A549 (cell line): ENCODE results near the gene SLC14A1. TPM values are rescaled to one million over a fixed set of nuclear protein-coding genes. Genes with fewer than 3 reads are reported as not detected.

Experiments used
- ATAC-seq, 2 experiments: fragments of 200-7000 bp in 1 of 2; fragments of >200 bp in 1 of 2; cut with Nextera tagmentation in 1 of 2; cut with Tn5 transposase in 1 of 2; 3 replicates each; pipeline versions ENCODE4 v1.8.0 to v1.9.1; 2018 to 2020; ENCODE audit warnings: mild to moderate bottlenecking in 1 of 2, moderate library complexity in 1 of 2
- CTCF ChIA-PET: fragments of 300-600 bp; sonication (Branson Sonifier 250); formaldehyde crosslinking; extraction: SDS; loops from one replicate; lab custom pipeline; 2021; ENCODE audit warnings: antibody characterized with exemption, inconsistent platforms; lab: Yijun Ruan, JAX
- POLR2A ChIA-PET: fragments of 350-600 bp; formaldehyde crosslinking; extraction: SDS; loops from one replicate; lab custom pipeline; 2021; ENCODE audit warnings: antibody characterized with exemption, inconsistent platforms; lab: Yijun Ruan, JAX
- DNase-seq, 2 experiments: peaks; one replicate each; pipeline versions ENCODE4 v3.0.0 to v3.0.0-alpha.2; 2011 to 2016; ENCODE audit warnings: low read depth in 1 of 2, low spot score in 1 of 2
- FAIRE-seq: peaks from 2 replicates; lab custom pipeline; 2011; peaks lifted over from hg19 to GRCh38; lab: Jason Lieb, UNC
- H3K27ac ChIP-seq, 2 experiments: fragments of >200 bp; sonication (Bioruptor Twin); formaldehyde crosslinking; 3 replicates each; pipeline ENCODE4 v1.5.1; 2016 to 2017
- H3K4me1 ChIP-seq: fragments of >200 bp; sonication (Bioruptor Twin); formaldehyde crosslinking; 3 replicates; pipeline ENCODE4 v1.6.1; 2016
- H3K4me2 ChIP-seq: fragments of >200 bp; sonication (Bioruptor Twin); formaldehyde crosslinking; 3 replicates; pipeline ENCODE4 v1.6.1; 2016
- H3K4me3 ChIP-seq: fragments of >200 bp; sonication (Bioruptor Twin); formaldehyde crosslinking; 3 replicates; pipeline ENCODE4 v1.5.1; 2016
- H3K9me3 ChIP-seq: fragments of >200 bp; sonication (Bioruptor Twin); formaldehyde crosslinking; 3 replicates; pipeline ENCODE4 v1.6.1; 2016
- CEBPB ChIP-seq, 2 experiments: fragments of >200 bp in 1 of 2; sonication (Bioruptor Twin) in 1 of 2; formaldehyde crosslinking in 1 of 2; IDR thresholded peaks; 2 replicates each; pipeline ENCODE4 v1.6.1; 2012 to 2016
- EHF ChIP-seq: fragments of 250-450 bp; sonication (Bioruptor Pico); IDR thresholded peaks from 2 replicates; pipeline ENCODE4 v1.5.0; 2020; ENCODE audit warnings: mild to moderate bottlenecking
- EHMT2 ChIP-seq: fragments of 200-600 bp; sonication (generic); IDR thresholded peaks from 2 replicates; pipeline ENCODE4 v1.6.1; 2016; ENCODE audit warnings: antibody characterized with exemption, low read depth, mild to moderate bottlenecking, moderate library complexity
- ESRRA ChIP-seq: fragments of 150-350 bp; IDR thresholded peaks from 2 replicates; pipeline ENCODE4 v1.6.1; 2014; ENCODE audit warnings: mild to moderate bottlenecking, low read length, borderline replicate concordance
- FOSB ChIP-seq: fragments of 250-450 bp; sonication (Bioruptor Pico); IDR thresholded peaks from 2 replicates; pipeline ENCODE4 v1.5.0; 2020; ENCODE audit warnings: mild to moderate bottlenecking, moderate library complexity
- HOXA7 ChIP-seq: fragments of 250-450 bp; sonication (Bioruptor Pico); IDR thresholded peaks from 2 replicates; pipeline ENCODE4 v1.5.0; 2020; ENCODE audit warnings: mild to moderate bottlenecking, moderate library complexity
- KDM5A ChIP-seq: fragments of 200-600 bp; sonication (generic); IDR thresholded peaks from 2 replicates; pipeline ENCODE4 v1.6.1; 2016; ENCODE audit warnings: antibody characterized with exemption, mild to moderate bottlenecking
- MYC ChIP-seq: IDR thresholded peaks from 2 replicates; pipeline ENCODE4 v1.6.1; 2012; ENCODE audit warnings: mild to moderate bottlenecking, inconsistent platforms, low read length, improper control_type of control experiment, borderline replicate concordance
- NFE2L2 ChIP-seq: fragments of 150-350 bp; conservative IDR thresholded peaks from 2 replicates; pipeline ENCODE4 v1.6.1; 2014; ENCODE audit warnings: low read length
- NR3C1 ChIP-seq: fragments of >200 bp; sonication (Bioruptor Twin); formaldehyde crosslinking; IDR thresholded peaks from 3 replicates; pipeline ENCODE4 v1.6.1; 2017
- POLR2A ChIP-seq: IDR thresholded peaks from 2 replicates; pipeline ENCODE4 v1.6.1; 2012; ENCODE audit warnings: mild to moderate bottlenecking, low read length
- RARB ChIP-seq: fragments of 250-450 bp; sonication (Bioruptor Pico); IDR thresholded peaks from 2 replicates; pipeline ENCODE4 v1.8.0; 2021; ENCODE audit warnings: mild to moderate bottlenecking, moderate library complexity
- RCOR1 ChIP-seq: fragments of 150-350 bp; IDR thresholded peaks from 2 replicates; pipeline ENCODE4 v1.6.1; 2014; ENCODE audit warnings: antibody characterized with exemption, low read length, low read depth
- TP53 ChIP-seq: fragments of 250-450 bp; sonication (Bioruptor Pico); IDR thresholded peaks from 2 replicates; pipeline ENCODE4 v1.5.0; 2021; ENCODE audit warnings: mild to moderate bottlenecking, moderate library complexity
- ZC3H11A ChIP-seq: fragments of 450-650 bp; IDR thresholded peaks from 2 replicates; pipeline ENCODE4 v1.6.1; 2014; ENCODE audit warnings: antibody characterized with exemption, mild to moderate bottlenecking
- ZFP36 ChIP-seq: fragments of 450-650 bp; IDR thresholded peaks from 2 replicates; pipeline ENCODE4 v1.6.1; 2014; ENCODE audit warnings: borderline replicate concordance; ENCODE audit not compliant: partially characterized antibody
- ZNF302 ChIP-seq: fragments of 250-450 bp; sonication (Bioruptor Pico); IDR thresholded peaks from 2 replicates; pipeline ENCODE4 v1.9.0; 2021; ENCODE audit warnings: inconsistent platforms, mild to moderate bottlenecking, moderate library complexity
- WGBS: methylation state at CpG from one replicate; pipeline ENCODE4 v1.1.6; 2017; ENCODE audit errors: missing lambda C conversion rate; 5-methylcytosine and 5-hydroxymethylcytosine counted together
- polyA plus RNA-seq, 4 experiments: library from polyadenylated mRNA; depleted of rRNA in 3 of 4; stranded (reverse); fragments of >200 nt; fragmentation: RNase III in 1 of 4; extraction: RNeasy Plus Mini Kit Qiagen cat#74134 plus additional on column Dnase treatment in 1 of 4; gene quantifications; 2 replicates in 3 of 4; 3 replicates in 1 of 4; pipeline ENCODE4 v1.2.3, GENCODE V29; 2011 to 2017
- TF ChIP-seq, protein P1 (sequence below): IDR thresholded peaks from 2 replicates; pipeline ENCODE4 v1.6.1; 2012
- TF ChIP-seq, protein P2 (sequence below): fragments of 150-350 bp; IDR thresholded peaks from 2 replicates; pipeline ENCODE4 v1.6.1; 2014; ENCODE audit warnings: low read depth, mild to moderate bottlenecking, low read length
- TF ChIP-seq, protein P3 (sequence below): fragments of 450-650 bp; IDR thresholded peaks from 2 replicates; pipeline ENCODE4 v1.6.1; 2014; ENCODE audit warnings: antibody characterized with exemption
- TF ChIP-seq, protein P4 (sequence below): IDR thresholded peaks from 2 replicates; pipeline ENCODE4 v1.6.1; 2012
- TF ChIP-seq, protein P5 (sequence below): fragments of >200 bp; sonication (Bioruptor Twin); formaldehyde crosslinking; IDR thresholded peaks from 3 replicates; pipeline ENCODE4 v1.6.1; 2016
- TF ChIP-seq, protein P6 (sequence below): fragments of >200 bp; sonication (Bioruptor Twin); formaldehyde crosslinking; IDR thresholded peaks from 3 replicates; pipeline ENCODE4 v1.5.1; 2016
- TF ChIP-seq, protein P7 (sequence below): IDR thresholded peaks from 2 replicates; pipeline ENCODE4 v1.6.1; 2012; ENCODE audit warnings: low read depth, borderline replicate concordance

The SLC14A1 gene
- polyA plus RNA-seq, 2 of the 4 experiments (the other 2 are of a cell fraction) = 0.23 TPM; not detected in 1

DNA sequence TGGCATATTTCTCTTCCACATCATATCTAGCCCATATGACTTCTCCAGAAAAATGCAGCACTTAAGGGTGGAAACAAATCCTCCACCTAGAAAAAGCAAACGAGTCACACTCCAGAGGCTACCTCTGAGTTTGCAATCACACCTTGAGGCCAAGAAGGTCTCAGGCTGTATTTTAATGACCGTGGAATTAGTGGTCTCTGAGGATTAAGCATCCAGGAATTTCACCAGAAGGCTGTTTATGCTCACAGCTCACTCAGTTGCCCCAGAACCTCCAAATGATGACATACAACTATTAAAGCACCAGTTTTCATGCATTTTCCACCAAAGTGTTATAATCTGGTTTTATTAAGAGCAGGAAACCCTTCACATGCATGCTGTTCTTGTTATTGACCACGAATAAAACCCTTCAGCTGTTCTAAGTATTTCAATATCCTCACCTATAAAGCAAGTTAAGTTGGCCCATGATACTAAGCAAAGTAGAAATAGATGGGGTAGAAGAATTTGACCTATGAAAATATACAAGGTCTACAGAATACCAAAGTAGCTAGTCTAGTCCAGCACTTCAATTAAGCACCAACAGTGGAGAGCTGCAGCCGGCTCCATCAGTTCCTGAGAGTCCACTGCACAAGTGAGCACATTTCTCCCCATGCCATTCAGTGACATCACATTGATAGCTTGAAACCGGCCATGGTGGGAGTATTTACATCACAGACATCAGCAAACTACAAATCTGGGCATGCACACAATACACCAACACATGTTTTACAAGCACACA, 39.5 kb upstream of the SLC14A1 start:
- CTCF ChIA-PET = interaction anchor here (0.6 to 0.9 kb wide), 2 partner anchors 11 to 195 kb away, joined by 3 read pairs; no protein-coding TSS in a partner anchor
- POLR2A ChIA-PET = no interaction called here
- FAIRE-seq = no peak
- Histone ChIP-seq H3K27ac (no peak overlapping the region), H3K9me3 (no peaks in the 10 kb centered on the region), H3K4me3 (no peak overlapping the region), H3K4me1 (no peaks in the 10 kb centered on the region), H3K4me2 (no peak overlapping the region)
- WGBS = 25% methylated on average over 5 of the region's 5 CpGs
- no peak for DNase-seq
- no peak for ATAC-seq
- no peak for TF ChIP-seq CEBPB (IDR thresholded peaks at IDR 0.05)
- TF ChIP-seq, protein P1, sequence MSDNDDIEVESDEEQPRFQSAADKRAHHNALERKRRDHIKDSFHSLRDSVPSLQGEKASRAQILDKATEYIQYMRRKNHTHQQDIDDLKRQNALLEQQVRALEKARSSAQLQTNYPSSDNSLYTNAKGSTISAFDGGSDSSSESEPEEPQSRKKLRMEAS = no peak
- TF ChIP-seq FOSB (CRISPR knock-in tag) = no peak
- TF ChIP-seq RARB (CRISPR knock-in tag) = no peak
- TF ChIP-seq, protein P2, sequence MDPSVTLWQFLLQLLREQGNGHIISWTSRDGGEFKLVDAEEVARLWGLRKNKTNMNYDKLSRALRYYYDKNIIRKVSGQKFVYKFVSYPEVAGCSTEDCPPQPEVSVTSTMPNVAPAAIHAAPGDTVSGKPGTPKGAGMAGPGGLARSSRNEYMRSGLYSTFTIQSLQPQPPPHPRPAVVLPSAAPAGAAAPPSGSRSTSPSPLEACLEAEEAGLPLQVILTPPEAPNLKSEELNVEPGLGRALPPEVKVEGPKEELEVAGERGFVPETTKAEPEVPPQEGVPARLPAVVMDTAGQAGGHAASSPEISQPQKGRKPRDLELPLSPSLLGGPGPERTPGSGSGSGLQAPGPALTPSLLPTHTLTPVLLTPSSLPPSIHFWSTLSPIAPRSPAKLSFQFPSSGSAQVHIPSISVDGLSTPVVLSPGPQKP = no peak
- no peak for TF ChIP-seq ZNF302 (CRISPR knock-in tag)
- no peak for TF ChIP-seq HOXA7 (CRISPR knock-in tag)
- no peak for TF ChIP-seq KDM5A
- no peak for TF ChIP-seq RCOR1
- TF ChIP-seq, protein P3, sequence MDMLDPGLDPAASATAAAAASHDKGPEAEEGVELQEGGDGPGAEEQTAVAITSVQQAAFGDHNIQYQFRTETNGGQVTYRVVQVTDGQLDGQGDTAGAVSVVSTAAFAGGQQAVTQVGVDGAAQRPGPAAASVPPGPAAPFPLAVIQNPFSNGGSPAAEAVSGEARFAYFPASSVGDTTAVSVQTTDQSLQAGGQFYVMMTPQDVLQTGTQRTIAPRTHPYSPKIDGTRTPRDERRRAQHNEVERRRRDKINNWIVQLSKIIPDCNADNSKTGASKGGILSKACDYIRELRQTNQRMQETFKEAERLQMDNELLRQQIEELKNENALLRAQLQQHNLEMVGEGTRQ = no peak
- TF ChIP-seq, protein P4, sequence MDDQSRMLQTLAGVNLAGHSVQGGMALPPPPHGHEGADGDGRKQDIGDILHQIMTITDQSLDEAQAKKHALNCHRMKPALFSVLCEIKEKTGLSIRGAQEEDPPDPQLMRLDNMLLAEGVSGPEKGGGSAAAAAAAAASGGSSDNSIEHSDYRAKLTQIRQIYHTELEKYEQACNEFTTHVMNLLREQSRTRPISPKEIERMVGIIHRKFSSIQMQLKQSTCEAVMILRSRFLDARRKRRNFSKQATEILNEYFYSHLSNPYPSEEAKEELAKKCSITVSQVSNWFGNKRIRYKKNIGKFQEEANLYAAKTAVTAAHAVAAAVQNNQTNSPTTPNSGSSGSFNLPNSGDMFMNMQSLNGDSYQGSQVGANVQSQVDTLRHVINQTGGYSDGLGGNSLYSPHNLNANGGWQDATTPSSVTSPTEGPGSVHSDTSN = no peak
- TF ChIP-seq ZC3H11A = no peak
- TF ChIP-seq ESRRA = no peak
- TF ChIP-seq TP53 (CRISPR knock-in tag) = no peak
- no peak for TF ChIP-seq NFE2L2
- no peak for TF ChIP-seq ZFP36
- TF ChIP-seq, protein P5, sequence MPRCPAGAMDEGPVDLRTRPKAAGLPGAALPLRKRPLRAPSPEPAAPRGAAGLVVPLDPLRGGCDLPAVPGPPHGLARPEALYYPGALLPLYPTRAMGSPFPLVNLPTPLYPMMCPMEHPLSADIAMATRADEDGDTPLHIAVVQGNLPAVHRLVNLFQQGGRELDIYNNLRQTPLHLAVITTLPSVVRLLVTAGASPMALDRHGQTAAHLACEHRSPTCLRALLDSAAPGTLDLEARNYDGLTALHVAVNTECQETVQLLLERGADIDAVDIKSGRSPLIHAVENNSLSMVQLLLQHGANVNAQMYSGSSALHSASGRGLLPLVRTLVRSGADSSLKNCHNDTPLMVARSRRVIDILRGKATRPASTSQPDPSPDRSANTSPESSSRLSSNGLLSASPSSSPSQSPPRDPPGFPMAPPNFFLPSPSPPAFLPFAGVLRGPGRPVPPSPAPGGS = no peak
- TF ChIP-seq MYC = no peak
- TF ChIP-seq, all 56 proteins: peak for 0

DNA sequence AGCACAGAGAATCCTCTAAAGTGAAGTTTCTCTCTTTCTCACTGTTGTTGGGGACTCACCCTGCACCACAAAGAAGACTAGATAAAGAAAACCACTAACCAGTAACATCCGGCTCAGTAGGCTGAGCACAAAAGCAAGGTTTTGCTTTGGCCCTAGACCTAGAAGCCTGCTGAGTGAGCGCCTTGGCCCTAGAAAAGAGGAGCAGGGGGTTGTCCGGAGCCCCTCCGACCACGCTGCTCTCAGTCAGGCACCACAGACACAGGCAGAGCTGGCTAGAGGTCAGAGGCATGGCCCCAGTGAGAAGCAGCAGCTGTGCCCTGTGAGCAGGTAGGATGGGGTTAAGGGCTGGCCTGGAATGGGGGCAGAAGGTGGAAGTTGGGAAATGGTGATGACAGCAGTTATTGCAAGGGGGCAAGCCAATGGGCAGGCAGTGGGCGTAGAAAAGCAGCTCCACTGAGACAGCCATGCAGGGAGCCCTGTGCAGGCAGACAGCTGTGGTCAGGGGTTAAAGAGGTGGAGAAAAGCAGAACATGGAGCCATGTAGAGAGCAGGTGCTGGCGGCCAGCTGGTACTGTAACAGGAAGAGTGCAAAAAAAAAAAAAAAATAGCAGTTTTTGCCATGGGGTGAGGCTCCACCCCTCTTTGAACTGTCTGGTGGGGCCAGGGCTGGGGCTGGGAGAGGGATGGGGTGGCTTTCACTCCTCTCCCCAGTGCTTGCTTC, 36.9 kb upstream of the SLC14A1 start:
- FAIRE-seq (no peak), ATAC-seq (no peak), DNase-seq (no peak)
- POLR2A ChIA-PET = no interaction called here
- CTCF ChIA-PET = interaction anchor here (1.0 to 8.6 kb wide), 4 partner anchors 23 to 225 kb away, joined by 3 to 62 read pairs (median 5); no protein-coding TSS in a partner anchor
- Histone ChIP-seq H3K4me1 (no peaks in the 10 kb centered on the region), H3K4me2 (no peak overlapping the region), H3K9me3 (no peaks in the 10 kb centered on the region), H3K4me3 (no peak overlapping the region), H3K27ac (no peak overlapping the region)
- 79% methylated on average over 3 of the region's 7 CpGs for WGBS
- TF ChIP-seq EHMT2 (no peak), EHF (CRISPR knock-in tag) (no peak), POLR2A (no peak), RCOR1 (no peak), NR3C1 (no peak), ZNF302 (CRISPR knock-in tag) (no peak), CEBPB (IDR thresholded peaks at IDR 0.05) (no peak)
- TF ChIP-seq, protein P6, sequence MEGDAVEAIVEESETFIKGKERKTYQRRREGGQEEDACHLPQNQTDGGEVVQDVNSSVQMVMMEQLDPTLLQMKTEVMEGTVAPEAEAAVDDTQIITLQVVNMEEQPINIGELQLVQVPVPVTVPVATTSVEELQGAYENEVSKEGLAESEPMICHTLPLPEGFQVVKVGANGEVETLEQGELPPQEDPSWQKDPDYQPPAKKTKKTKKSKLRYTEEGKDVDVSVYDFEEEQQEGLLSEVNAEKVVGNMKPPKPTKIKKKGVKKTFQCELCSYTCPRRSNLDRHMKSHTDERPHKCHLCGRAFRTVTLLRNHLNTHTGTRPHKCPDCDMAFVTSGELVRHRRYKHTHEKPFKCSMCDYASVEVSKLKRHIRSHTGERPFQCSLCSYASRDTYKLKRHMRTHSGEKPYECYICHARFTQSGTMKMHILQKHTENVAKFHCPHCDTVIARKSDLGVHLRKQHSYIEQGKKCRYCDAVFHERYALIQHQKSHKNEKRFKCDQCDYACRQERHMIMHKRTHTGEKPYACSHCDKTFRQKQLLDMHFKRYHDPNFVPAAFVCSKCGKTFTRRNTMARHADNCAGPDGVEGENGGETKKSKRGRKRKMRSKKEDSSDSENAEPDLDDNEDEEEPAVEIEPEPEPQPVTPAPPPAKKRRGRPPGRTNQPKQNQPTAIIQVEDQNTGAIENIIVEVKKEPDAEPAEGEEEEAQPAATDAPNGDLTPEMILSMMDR = no peak
- TF ChIP-seq, protein P5 = no peak
- TF ChIP-seq, protein P7, sequence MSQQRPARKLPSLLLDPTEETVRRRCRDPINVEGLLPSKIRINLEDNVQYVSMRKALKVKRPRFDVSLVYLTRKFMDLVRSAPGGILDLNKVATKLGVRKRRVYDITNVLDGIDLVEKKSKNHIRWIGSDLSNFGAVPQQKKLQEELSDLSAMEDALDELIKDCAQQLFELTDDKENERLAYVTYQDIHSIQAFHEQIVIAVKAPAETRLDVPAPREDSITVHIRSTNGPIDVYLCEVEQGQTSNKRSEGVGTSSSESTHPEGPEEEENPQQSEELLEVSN = no peak
- TF ChIP-seq, protein P4 = no peak
- TF ChIP-seq, protein P1 = no peak
